ENCODE data around the gene CFAP74.
A peak's percentile ranks its signal among the peaks of the same experiment; 100 is the strongest.

The CFAP74 gene

GRCh38 chr1:2020310-2020655, 16.7 kb upstream of the CFAP74 start:
- no peak for DNase-seq (ENCODE audit: low spot score)

- no peak for DNase-seq (ENCODE audit: low spot score)
Observed at GRCh38 chr1:2019571-2020309, 16.2 kb upstream of the CFAP74 start.

GRCh38 chr1:2019172-2019543, 15.6 kb upstream of the CFAP74 start, which contains the start of gene GABRD:
Gene GABRD, plus strand, starts transcription at chr1:2019345. Its CDS starts 79 bp downstream, at chr1:2019424.
- no peak for DNase-seq (ENCODE audit: low spot score)

GRCh38 chr1:2018217-2019171, 14.9 kb upstream of the CFAP74 start:
- no peak for DNase-seq (ENCODE audit: low spot score)

GRCh38 chr1:2016123-2016522, 12.5 kb upstream of the CFAP74 start:
- no peak for DNase-seq (ENCODE audit: low spot score)

GRCh38 chr1:2014741-2015735, 11.5 kb upstream of the CFAP74 start:
- no peak for DNase-seq (ENCODE audit: low spot score)

- DNase-seq (ENCODE audit: low spot score) = no peak
Observed at GRCh38 chr1:2014181-2014580, 10.6 kb upstream of the CFAP74 start.

- no peak for DNase-seq (ENCODE audit: low spot score)
Observed at GRCh38 chr1:2009101-2010053, 5.8 kb upstream of the CFAP74 start.

GRCh38 chr1:2004856-2005255, 1.3 kb upstream of the CFAP74 start:
- DNase-seq (ENCODE audit: low spot score) = no peak

GRCh38 chr1:2001773-2002411, 1.7 kb downstream of the CFAP74 start:
- no peak for DNase-seq (ENCODE audit: low spot score)

GRCh38 chr1:2000850-2001249, 2.7 kb downstream of the CFAP74 start:
- no peak for DNase-seq (ENCODE audit: low spot score)

GRCh38 chr1:2000432-2000831, 3.2 kb downstream of the CFAP74 start:
- DNase-seq (ENCODE audit: low spot score) = no peak

GRCh38 chr1:1997576-1997975, 6.0 kb downstream of the CFAP74 start:
- no peak for DNase-seq (ENCODE audit: low spot score)

- DNase-seq (ENCODE audit: low spot score) = peak; percentile 54
Observed at GRCh38 chr1:1996207-1996651, 7.4 kb downstream of the CFAP74 start.

- DNase-seq (ENCODE audit: low spot score) = no peak
Observed at GRCh38 chr1:1994536-1994935, 9.1 kb downstream of the CFAP74 start.

GRCh38 chr1:1990222-1990621, 13.4 kb downstream of the CFAP74 start:
- no peak for DNase-seq (ENCODE audit: low spot score)

- no peak for DNase-seq (ENCODE audit: low spot score)
Observed at GRCh38 chr1:1989789-1990188, 13.8 kb downstream of the CFAP74 start.

GRCh38 chr1:1989102-1989542, 14.5 kb downstream of the CFAP74 start:
- DNase-seq (ENCODE audit: low spot score) = no peak

GRCh38 chr1:1988061-1988945, 15.3 kb downstream of the CFAP74 start:
- DNase-seq (ENCODE audit: low spot score) = no peak
